DND-41 (cell line): ENCODE results near the gene IQGAP1.

Experiments used
- ATAC-seq: fragments of 200-7000 bp; cut with Tn5 transposase; 3 replicates; pipeline ENCODE4 v1.9.1; 2021; ENCODE audit warnings: low read depth; ENCODE audit not compliant: insufficient read depth
- DNase-seq: peaks from one replicate; pipeline ENCODE4 v3.0.0-alpha.2; 2020
- H2AFZ ChIP-seq: 2 replicates; pipeline ENCODE4 v1.6.0; 2012; ENCODE audit warnings: low read depth, low read length
- H3K27ac ChIP-seq: 2 replicates; pipeline ENCODE4 v1.5.1; 2012; ENCODE audit warnings: low read length, inconsistent platforms
- H3K27me3 ChIP-seq: fragments of 200-600 bp; sonication (generic); 2 replicates; pipeline ENCODE4 v1.6.0; 2012; ENCODE audit warnings: low read length, mild to moderate bottlenecking, inconsistent platforms; ENCODE audit not compliant: insufficient read depth, poor library complexity
- H3K36me3 ChIP-seq: 2 replicates; pipeline ENCODE4 v1.5.1; 2012; ENCODE audit warnings: low read length, inconsistent platforms; ENCODE audit not compliant: insufficient read depth
- H3K4me1 ChIP-seq: 2 replicates; pipeline ENCODE4 v1.5.1; 2012; ENCODE audit warnings: mild to moderate bottlenecking, low read length; ENCODE audit not compliant: insufficient read depth
- H3K4me2 ChIP-seq: 2 replicates; pipeline ENCODE4 v1.6.0; 2012; ENCODE audit warnings: mild to moderate bottlenecking, moderate library complexity, low read length, inconsistent platforms; ENCODE audit not compliant: insufficient read depth
- H3K4me3 ChIP-seq, 2 experiments: fragments of 200-600 bp in 1 of 2; shearing (Covaris generic) in 1 of 2; 2 replicates each; pipeline ENCODE4 v1.5.1; 2012 to 2016; ENCODE audit warnings: inconsistent platforms in 2 of 2, low read length in 2 of 2, mild to moderate bottlenecking in 2 of 2, low read depth in 1 of 2, moderate library complexity in 1 of 2
- H3K79me2 ChIP-seq: 2 replicates; pipeline ENCODE4 v1.6.0; 2012; ENCODE audit warnings: low read length, inconsistent platforms; ENCODE audit not compliant: insufficient read depth
- H3K9ac ChIP-seq: 2 replicates; pipeline ENCODE4 v1.6.0; 2012; ENCODE audit warnings: low read depth, mild to moderate bottlenecking, inconsistent platforms, low read length, moderate library complexity
- H3K9me3 ChIP-seq: 2 replicates; pipeline ENCODE4 v1.5.1; 2012; ENCODE audit warnings: low read length, moderate library complexity, mild to moderate bottlenecking, inconsistent platforms; ENCODE audit not compliant: insufficient read depth, severe bottlenecking
- H4K20me1 ChIP-seq: 2 replicates; pipeline ENCODE4 v1.6.0; 2012; ENCODE audit warnings: low read length; ENCODE audit not compliant: insufficient read depth
- CTCF ChIP-seq: IDR thresholded peaks from 2 replicates; pipeline ENCODE4 v1.5.1; 2012; ENCODE audit warnings: borderline replicate concordance, low read length, moderate library complexity, mild to moderate bottlenecking; ENCODE audit not compliant: poor library complexity, severe bottlenecking; ENCODE audit errors: extremely low read depth
- EZH2 ChIP-seq: IDR thresholded peaks from 3 replicates; pipeline ENCODE4 v1.6.1; 2012; ENCODE audit warnings: borderline replicate concordance, low read depth, mild to moderate bottlenecking, moderate library complexity, low read length, inconsistent platforms; ENCODE audit not compliant: severe bottlenecking

The IQGAP1 gene

GRCh38 chr15:90418627-90419026 is 30.6 kb downstream of the IQGAP1 start:
- Histone ChIP-seq H3K27ac (no peak overlapping the region), H3K9me3 (no peaks in the 10 kb centered on the region), H3K4me2 (no peak overlapping the region), H3K36me3 (0 out of 2 replicates have a peak, but pooled peaks cover 3% of the 10 kb centered on the region), H3K9ac (no peak overlapping the region), H3K79me2 (peaks cover 95% of the 10 kb centered on the region), H4K20me1 (peaks cover 37% of the 10 kb centered on the region; the same call in 1 of the 2 replicates), H2AFZ (no peak overlapping the region), H3K27me3 (no peaks in the 10 kb centered on the region), H3K4me1 (no peaks in the 10 kb centered on the region), H3K4me3 (no peak overlapping the region)
- ATAC-seq, result no peak
- TF ChIP-seq EZH2 (no peak), CTCF (no peak)
- no peak for DNase-seq

GRCh38 chr15:90419206-90419605 is 31.2 kb downstream of the IQGAP1 start:
- Histone ChIP-seq H3K79me2 (peaks cover 95% of the 10 kb centered on the region), H3K4me1 (no peaks in the 10 kb centered on the region), H2AFZ (no peak overlapping the region), H3K4me2 (no peak overlapping the region), H3K9ac (no peak overlapping the region), H4K20me1 (peaks cover 37% of the 10 kb centered on the region; the same call in 1 of the 2 replicates), H3K27ac (no peak overlapping the region), H3K36me3 (0 out of 2 replicates have a peak, but pooled peaks cover 3% of the 10 kb centered on the region), H3K9me3 (no peaks in the 10 kb centered on the region), H3K27me3 (no peaks in the 10 kb centered on the region), H3K4me3 (no peak overlapping the region)
- no peak for DNase-seq
- no peak for ATAC-seq
- no peak for TF ChIP-seq EZH2
- TF ChIP-seq CTCF, result no peak

- Histone ChIP-seq H3K4me1 (no peaks in the 10 kb centered on the region), H3K79me2 (peaks cover 93% of the 10 kb centered on the region), H3K4me3 (no peak overlapping the region), H3K27ac (no peak overlapping the region), H3K27me3 (no peaks in the 10 kb centered on the region), H2AFZ (no peak overlapping the region), H3K4me2 (no peak overlapping the region), H4K20me1 (peaks cover 40% of the 10 kb centered on the region; the same call in 1 of the 2 replicates), H3K9ac (no peak overlapping the region), H3K9me3 (no peaks in the 10 kb centered on the region), H3K36me3 (0 out of 2 replicates have a peak, but pooled peaks cover 3% of the 10 kb centered on the region)
- TF ChIP-seq EZH2, result no peak
- no peak for TF ChIP-seq CTCF
- no peak for DNase-seq
- ATAC-seq, result no peak
Observed at GRCh38 chr15:90419738-90420406, 31.8 kb downstream of the IQGAP1 start.
